IPS-11a (cell line): Measurements from ENCODE around the gene TSC22D3.

ENCODE experiments used
- H3K4me3 ChIP-seq: one replicate; pipeline ENCODE4 v1.5.1; 2013; ENCODE audit warnings: low read depth, low read length, control low read depth

Gene TSC22D3

DNA sequence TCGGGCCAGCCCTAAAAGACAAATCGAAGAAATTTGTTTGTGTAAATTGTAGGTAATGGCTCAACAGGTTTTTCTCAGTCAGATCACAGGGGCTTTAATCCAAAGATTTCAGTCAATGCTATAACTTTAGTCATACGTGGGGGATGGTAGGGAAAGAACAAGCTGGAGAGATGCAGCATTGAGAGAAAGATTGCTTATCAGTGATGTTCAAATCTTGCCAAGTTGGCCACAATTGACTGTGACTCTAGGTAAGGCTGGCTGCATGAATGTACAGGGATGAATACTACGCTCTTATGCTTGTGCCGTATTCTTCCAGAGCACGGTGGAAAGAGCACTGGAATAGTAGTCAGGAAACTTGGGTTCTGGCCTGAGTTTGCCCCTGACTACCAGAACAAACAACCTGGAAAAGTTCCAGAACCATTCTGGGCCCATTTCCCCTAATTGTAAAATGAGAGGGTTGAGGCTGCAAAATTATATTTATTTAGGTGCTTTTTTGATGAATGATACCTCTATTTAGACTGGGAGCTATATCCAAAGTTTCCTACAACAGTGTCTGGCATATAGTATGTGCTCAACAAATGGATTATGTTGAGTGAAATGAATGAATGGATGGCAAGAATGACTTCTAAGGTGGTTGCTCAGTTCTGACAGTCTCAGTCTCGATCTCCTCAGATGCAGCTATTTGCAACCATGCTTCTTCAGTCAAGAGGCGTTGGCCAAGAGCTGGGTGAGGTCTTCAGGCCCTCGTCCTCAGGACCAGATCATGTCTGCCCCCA is 44.4 kb downstream of the TSC22D3 start:
- no peak overlapping the region for H3K4me3 ChIP-seq

DNA sequence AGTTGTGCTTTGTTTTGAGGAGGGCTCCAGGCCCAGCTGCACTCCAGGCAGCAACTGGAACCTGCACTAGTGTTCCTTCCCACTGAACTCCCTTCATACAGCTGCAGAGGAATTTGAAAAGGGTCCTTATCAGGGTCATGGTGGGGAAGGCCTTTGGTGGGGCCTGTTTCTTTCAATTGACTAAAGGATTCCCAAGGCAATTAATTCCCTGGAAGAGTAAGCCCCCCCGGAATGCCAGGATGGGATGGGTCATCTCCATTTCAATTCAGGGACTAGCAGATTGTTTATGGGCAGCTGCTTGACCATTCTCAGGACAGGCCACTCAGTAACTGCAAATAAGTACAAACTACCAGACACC is 45.3 kb downstream of the TSC22D3 start:
- no peak overlapping the region for H3K4me3 ChIP-seq

DNA sequence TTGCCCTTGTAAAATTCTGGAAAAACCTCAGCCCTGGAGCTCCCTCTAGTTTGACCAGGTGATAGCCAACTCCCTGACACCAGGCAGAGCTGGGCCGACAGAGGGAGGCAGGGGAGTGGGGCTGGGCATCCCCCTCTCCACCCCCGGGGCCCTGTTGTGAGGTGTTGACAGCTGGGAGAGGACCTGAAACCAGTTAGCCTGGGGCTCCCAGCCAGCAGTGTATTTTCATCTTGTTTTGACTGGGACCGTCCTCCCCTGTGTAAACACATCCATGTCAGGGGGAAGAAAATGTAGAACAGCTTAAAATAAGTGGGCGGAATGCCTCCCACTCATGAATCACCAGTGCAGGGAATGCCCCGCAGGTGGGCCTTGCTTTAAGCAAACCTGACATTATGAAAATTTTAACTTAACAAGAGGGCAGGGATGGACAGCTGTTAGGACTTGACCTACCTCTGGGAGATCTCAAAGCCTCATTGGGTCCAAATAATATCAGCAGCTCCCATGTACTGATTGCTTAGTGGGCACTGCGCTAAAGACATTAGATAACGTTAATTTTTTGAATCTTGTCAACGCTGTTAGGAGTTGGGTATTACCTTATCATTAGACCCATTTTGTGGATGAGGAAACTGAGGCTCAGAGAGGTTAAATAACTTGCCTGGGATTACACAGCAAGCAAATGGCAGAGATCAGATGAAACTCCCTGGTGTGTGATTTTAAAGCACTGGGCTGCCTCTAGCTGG is 45.9 kb downstream of the TSC22D3 start:
- H3K4me3 ChIP-seq: no peak overlapping the region

DNA sequence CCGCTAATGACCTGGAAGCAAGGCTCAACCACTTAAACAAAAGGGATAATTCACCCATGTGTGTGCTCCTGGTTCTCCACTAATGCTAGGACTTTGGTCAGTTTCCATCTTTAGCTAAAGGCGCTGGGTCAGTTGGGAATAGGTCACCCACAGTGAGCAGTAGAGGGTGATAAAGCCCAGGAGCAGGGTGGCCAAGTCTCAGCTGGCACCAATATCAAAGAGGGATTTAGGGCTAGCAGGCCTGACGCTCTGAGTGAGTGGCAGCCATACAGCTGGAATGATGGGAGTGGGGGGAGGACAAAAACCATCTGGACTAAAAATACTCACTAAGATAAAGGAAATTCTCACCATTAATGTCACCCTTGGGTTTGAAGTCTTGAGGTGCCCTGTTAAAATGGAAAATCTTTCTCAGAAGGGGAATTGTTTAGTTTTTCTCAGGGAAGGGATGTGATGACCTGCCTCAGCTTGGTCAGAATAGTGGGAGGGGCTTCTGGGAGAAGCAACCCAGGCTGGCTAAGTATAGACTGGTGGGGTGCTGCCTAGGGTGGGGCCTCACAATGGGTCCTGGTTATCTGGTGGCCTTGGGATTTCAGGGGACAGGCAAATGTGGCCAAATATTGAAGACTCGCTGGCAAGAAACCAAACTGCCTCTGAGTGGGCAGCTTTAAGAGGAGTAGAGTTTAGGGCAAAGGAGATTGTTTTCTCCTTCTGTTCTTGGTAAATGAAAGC is 47.1 kb downstream of the TSC22D3 start:
- H3K4me3 ChIP-seq: no peak overlapping the region

DNA sequence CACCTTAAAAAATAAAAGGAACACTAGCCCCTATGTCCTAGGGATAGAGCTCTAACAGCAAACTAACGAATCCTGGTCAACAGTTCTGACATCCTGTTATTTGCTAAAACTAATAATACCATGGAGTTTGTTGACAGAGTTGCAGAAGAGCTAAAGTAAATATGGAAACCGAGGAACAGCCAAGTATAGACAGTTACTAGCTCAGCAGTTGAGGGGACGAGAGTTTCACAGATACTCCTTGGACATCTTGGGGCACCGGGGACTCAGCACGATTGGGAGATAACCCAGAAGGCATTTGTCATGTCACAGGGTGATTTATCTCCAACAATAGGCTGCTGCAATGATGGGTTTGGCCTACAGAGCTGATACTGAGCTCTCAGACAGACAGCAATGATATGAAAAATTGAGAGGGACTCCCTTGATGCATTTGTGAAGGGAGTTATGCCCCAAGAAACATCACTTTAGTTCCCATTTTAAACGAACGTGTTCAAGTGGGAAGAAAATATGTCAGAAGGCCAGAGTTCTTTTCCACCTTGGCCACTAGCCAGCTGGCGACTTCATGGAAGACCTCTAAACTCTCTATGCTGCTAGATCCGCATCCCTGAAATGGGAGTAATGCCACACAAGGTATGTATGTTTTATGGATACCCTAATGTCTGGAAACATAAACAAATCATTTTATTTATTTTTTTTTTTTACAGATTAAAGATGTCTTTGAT is 48.6 kb downstream of the TSC22D3 start:
- no peak overlapping the region for H3K4me3 ChIP-seq

DNA sequence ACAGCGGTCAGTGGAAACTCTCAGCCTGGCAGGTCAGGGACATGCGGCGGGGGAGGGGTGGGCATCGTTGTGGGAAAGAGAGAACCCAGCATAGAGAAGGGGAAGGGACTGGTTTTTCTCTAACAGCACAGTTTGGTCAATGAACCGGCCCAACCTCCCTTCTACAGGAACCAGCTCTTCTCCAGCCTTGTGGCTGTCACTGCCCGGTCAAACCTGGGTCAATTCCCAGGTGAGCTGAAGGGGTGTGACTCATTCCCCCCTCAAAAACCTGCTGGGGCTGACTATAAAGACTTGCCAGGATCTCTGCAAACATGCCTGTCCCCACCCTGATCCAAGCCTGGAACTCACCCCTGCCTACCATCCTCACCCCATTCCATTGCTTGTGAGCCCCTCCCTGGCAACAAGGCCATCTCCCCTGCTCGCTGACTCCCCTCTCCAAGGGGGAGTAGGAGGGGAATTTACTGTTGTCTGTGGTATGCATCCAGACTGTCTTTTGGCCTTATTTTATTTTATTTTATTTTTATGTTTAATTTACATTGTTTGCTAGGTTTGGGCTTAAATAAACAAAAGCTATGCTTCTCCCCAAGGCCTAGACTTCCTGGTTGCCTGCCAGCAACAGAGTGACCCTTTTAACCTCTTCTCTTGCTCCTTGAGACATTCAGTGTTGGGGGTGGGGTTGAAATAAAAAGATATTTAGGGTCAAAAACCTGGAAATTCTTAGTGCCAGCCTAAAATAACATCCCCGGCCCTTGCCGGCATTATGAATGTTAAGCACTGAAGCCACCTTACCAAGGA is 49.6 kb downstream of the TSC22D3 start:
- H3K4me3 ChIP-seq: no peak overlapping the region

DNA sequence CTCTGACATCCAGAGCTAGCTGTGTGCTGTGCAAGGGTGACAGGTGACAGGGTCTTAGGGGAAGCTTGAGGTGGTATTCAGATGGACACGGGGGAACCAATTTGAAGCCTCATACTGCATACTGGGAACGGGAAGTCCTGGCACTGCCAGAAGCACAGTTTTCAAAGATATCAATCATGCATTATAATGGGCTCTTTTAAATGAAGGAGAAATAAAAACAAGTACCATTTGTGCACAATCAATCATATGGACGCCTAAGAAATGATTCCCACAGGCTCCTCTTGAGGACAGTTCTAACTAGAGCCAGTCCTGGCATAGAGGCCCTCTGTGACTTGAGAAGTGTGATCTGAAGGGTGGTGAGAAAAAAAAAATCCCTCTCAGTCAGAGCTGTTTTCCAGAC is 50.9 kb downstream of the TSC22D3 start:
- no peak overlapping the region for H3K4me3 ChIP-seq

DNA sequence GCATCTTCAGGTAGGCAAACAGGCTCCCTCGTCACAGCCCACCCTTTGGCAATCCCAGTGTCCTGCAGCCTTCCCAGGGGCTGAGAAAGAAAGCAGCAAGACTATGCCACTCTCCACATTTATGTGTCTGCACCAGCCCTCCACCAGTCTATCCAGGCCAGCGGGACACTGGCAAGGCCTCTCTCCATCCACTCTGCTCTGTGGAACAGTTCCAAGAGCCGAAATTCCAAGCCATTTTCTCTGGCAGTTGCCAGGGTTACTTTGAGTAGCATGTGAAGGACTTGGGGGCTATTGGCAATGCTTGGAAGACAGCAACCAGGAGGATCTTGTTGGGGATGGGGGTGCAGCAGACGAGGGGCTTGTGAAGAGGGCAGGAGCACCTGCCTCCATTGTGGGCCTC is 52.1 kb downstream of the TSC22D3 start:
- H3K4me3 ChIP-seq: no peak overlapping the region

DNA sequence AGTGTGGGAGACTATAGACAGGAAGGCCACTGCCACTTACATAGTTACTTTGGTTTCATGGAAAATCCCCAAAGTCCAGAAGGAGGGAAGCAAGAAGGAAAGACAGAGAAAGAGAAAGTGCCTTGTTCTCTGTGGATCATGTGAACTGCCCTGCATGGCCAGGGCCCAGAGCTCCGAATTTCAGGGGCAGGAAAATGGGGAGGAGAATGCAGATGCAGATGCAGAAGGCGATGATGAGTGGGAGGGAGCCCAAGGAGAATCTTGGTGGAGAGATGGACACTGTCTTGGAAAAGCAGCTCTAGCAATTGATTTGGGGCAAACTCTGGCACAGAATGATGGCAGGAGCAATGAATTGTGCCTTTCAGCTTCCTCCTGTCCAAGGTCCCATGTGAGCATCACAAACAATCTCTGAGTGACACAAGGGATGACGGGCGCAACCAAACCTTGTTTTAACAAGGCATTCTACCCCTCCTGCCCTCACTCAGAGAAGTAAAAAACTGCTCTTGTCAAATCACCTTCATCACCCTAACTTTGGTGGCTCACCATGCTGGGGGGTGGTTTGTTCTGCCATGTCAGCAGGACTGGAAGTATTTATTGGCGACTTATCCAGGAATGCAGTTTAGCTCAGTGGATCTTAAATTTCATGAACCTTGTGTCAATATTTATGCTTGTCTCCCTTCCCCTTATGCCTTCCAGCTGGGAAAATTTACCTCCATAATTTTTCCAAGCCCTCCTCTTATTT is 53.5 kb downstream of the TSC22D3 start:
- H3K4me3 ChIP-seq: no peak overlapping the region

DNA sequence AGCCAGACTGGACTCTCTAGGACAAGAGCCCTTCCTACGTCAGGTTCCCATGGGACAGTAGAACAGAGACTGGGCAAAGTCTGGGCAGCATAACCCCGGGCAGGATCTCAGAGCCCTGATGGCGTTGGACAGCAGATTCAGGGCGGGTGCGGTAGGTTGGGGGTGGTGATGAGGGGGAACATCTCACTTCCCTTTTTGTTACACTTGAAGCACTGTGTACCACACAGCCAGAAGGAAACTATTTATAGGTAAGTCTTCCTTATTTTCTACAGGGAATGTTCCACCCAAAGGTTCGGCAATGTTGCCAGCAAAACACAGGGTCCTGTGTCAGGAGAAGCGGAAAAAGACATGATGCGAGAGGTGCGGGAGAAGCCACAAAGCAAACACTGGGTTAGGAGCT is 54.3 kb downstream of the TSC22D3 start:
- no peak overlapping the region for H3K4me3 ChIP-seq

DNA sequence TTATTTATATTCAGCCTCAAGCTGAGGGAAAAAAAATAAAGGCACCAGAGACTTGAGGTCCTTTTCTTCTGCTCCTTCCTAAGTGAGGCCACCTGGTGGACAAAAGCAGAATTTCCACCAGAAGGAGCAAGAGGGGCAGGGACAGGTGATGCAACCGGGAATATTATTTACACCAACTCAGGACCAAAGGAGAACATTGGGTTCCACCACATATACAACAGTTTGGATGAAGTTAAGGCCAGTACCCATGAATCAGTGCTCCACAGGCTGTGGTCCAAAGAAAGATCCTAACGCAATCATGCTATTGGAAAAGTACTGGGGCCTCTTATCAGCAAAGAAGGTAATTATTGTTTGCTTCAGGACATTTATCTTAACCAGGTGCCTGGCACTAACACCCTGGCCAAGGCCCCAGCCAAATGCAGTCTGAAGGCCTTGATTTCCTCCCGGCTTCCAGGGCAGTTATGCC is 57.4 kb downstream of the TSC22D3 start:
- no peak overlapping the region for H3K4me3 ChIP-seq

DNA sequence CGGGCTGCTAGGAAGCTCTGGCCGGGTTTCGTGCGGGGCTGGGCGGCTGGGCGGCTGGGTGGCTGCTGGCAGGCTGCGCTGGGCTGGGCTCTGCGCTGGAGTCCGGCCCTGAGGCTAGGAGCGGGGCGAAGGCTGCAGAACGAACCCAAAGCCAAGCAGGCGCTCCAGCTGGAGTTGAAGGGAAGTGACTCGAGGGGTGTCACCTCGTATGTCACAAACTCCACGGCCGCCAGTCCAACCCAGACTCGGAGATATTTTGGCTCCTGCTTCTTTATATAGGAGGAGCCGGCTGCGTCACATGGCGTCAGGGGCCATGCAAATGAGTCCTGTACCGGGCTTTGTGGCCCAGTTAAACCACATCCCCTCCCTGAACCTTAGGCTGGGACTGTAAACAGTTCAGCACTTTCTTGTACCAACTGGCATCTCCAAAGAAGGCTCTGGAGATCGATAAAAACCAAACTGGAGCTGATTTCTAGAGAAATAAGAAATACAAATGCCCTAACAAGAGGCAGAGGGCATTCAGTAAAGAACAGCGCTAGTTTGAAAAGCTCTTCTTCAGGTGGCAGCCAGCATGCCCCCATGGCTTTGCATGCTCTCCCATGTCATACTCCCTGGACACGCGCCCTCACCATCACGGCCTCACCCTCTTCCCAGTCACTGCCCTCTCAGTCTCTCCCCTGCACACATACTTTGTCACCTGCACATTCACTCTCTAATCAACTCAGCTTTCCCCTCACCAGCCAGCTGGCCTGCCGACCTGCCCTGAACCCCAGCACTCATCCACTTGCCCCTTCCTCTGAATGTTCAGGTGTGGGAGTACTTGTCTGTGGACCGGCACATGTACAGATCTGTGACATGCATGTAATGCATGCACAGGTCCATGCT is 58.5 kb downstream of the TSC22D3 start:
- H3K4me3 ChIP-seq: peak overlapping the region; percentile 35

DNA sequence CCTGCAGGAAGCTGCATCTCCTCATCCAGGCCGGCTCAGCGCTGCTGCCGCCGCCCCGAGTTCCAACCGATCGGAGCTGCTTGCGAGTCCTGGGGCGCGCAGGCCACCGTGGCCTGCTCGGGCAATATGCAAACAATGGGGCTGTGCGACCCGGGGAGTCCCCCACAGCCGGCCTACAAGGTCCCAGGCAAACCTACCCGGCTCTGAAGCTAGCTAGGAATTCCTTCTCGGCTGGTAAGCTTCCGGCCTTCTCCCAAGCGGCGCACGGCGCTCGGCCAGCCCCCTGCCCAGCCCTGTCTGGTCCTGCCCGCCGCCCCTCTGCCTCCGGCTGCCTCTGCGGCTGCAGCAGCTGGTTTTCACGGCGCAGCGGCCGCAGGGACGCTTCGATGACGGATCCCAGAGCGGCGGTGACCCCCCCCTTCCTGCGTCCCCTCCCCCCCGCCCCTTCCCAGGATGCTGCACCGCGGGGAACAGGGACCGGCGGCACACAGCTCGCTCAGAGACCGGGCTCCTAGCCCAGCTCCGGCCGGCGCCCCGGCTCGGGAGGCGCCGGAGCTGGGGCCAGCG is 59.4 kb downstream of the TSC22D3 start:
- peak overlapping the region; percentile 41 for H3K4me3 ChIP-seq

DNA sequence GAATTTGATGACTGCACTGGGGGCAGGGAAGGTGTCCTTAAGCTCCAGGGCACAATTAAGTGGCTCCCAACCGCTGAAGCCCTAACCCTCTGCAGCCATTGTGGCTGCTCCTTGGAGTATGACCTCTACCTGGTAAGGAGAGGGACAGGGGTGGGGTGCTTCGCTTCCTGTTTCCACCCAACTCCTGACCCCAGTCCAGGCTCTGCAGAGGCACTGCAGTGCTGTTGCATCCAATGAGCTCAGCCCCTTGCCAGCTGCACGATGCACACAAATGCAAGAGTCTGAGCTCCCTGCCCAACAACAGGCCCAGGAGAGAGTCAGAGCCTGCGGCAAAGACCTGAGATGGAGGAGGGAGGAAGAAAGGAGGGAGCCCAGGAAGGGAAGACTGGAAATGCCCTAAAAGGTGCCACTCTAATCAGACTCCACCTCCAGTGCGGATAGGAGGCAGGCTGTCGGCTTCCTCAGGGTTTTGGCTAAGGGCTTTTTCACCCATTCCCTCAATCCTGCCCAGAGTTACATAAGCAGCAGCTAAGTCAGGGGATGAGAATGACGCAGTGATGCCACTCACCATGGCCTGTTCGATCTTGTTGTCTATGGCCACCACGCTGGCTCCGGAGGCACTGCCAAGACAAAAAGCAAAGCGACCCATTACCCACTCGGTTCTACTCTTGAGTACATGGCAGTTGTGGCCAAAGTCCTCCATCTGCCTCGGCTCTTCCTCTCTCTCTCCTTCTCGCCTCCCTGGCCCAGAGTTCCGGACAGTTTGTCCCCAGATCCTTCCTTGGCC is 60.1 kb downstream of the TSC22D3 start:
- peak overlapping the region; percentile 41 for H3K4me3 ChIP-seq

DNA sequence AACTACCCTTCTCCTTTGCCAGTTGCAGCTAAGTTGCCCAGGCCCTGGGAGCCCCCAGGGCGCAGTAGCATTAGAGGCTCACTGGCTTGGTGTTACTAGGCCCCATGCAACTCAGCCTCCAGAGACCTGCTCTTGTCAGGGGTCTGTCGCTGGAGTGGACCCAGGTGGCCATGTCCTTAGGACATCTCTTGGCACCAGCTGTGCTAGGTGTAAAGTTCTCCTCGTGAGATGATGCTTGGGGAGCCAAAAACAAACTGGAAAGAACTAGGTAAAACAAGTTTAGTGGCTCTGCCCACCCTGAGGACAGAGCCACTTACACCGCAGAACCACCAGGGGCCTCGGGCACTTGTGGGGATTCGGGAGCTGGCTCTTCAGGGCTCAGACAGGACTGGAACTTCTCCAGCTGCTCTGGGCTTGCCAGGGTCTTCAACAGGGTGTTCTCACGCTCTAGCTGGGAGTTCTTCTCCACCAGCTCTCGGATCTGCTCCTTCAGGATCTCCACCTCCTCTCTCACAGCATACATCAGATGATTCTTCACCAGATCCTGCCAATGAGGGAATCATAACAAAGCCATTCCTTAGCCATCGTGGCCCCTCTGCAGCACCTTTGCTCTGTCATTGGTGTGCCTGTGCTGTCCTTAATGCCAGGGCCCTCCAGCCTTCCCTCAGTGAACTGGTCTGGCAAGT is 61.2 kb downstream of the TSC22D3 start:
- no peak overlapping the region for H3K4me3 ChIP-seq

DNA sequence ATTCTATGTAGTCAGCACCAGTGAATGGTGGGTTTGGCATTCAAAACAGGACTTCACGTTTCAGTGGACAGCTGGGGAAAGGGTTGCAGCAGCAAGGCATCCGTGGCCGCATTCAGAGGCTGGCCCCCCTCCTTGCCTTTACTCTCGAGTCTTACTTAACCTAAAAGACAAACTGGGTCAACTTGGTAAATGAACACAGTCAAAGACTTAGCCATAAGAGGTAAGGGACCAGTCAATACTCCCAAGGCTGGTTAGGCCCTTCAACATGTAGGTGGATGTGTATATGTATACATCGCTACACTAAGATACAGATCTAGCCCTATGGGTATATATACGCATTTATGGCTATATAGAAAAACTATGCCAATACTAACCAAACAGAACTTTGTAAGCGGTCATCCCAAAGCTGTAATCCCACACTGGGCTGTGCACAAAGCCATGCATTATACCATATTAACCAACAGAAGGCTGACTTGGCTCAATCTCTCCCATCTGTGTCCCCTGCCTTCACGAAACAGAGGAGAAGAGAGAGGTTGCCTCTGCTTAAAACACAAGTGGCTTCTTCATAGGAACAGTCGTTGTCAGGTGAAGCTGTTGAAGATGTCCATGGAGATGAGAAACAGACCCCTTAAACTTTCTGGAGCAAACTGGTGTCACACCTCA is 61.9 kb downstream of the TSC22D3 start:
- H3K4me3 ChIP-seq: no peak overlapping the region

DNA sequence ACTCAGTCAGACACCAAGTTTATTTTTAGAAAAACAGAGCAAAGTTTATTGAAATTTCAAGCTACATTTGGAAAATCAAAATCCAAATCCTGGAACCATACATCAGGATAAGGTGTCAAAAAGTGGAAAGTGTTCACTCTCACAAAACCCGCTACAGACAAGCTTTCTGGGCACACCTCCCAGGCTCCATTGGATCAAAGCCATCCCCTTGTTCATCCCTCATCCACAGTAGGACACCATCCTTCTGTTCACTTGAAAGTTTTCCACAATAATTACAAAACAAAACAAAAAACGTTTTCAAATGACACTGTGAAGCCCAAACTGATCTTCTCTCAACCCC is 62.4 kb downstream of the TSC22D3 start:
- H3K4me3 ChIP-seq: no peak overlapping the region
